Measurements from ENCODE around the gene SLU7. TPM values are rescaled to one million over a fixed set of nuclear protein-coding genes. Genes with fewer than 3 reads are reported as not detected.

Gene SLU7
- total and polyA plus RNA-seq, 2 donors (not counting 3 experiments of a cell fraction or from before 2014, with no cell fraction given): 10.2 to 48.2 TPM

DNA sequence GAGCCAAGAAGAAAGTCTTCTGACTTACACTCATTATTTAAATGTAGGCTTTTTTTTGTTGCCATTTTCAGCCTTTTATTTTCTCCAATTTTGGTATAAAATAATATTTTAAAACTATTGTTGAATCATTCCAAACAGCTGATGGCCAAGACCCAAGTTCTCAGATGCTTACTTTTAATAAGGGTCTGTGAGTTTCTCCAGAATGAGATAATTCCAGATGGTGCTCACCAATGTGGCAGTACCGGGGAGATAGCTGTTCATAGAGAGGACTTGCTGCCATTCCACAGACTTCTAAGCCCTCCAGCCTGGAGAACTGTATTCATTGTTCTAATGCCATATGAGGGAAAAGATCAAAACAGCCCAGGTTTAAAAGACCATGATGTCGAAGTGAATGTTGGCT is 43.2 kb downstream of the SLU7 start:
- H3K79me2 ChIP-seq (ENCODE audit: control insufficient read depth, insufficient read depth, low read length): no peaks in the 10 kb centered on the region
- H3K27me3 ChIP-seq (ENCODE audit: control insufficient read depth in 2 of 2, insufficient read depth in 2 of 2, low read length in 2 of 2): peaks cover 51 to 69% of the 10 kb centered on the region in 2 experiments
- H3K9ac ChIP-seq (replicated peaks; ENCODE audit: extremely low read depth, insufficient read depth, low read length): no peak overlapping the region
- DNase-seq (ENCODE audit: low read depth, low spot score): no peak
- no peak for TF ChIP-seq EZH2 (IDR thresholded peaks at IDR 0.05; ENCODE audit: borderline replicate concordance, low read depth, low read length, severe bottlenecking)
- TF ChIP-seq JUN (IDR thresholded peaks at IDR 0.05; ENCODE audit: borderline replicate concordance, insufficient read depth, insufficient read length, low read depth): no peak
- no peak for TF ChIP-seq GATA2 (IDR thresholded peaks at IDR 0.05; ENCODE audit: insufficient read depth, insufficient read length, low read depth, low read length)
- TF ChIP-seq, protein P1, sequence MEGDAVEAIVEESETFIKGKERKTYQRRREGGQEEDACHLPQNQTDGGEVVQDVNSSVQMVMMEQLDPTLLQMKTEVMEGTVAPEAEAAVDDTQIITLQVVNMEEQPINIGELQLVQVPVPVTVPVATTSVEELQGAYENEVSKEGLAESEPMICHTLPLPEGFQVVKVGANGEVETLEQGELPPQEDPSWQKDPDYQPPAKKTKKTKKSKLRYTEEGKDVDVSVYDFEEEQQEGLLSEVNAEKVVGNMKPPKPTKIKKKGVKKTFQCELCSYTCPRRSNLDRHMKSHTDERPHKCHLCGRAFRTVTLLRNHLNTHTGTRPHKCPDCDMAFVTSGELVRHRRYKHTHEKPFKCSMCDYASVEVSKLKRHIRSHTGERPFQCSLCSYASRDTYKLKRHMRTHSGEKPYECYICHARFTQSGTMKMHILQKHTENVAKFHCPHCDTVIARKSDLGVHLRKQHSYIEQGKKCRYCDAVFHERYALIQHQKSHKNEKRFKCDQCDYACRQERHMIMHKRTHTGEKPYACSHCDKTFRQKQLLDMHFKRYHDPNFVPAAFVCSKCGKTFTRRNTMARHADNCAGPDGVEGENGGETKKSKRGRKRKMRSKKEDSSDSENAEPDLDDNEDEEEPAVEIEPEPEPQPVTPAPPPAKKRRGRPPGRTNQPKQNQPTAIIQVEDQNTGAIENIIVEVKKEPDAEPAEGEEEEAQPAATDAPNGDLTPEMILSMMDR (IDR thresholded peaks at IDR 0.05; ENCODE audit: extremely low read depth in 1 of 2, insufficient read depth in 1 of 2, low read depth in 1 of 2, low read length in 2 of 2): no peak
- TF ChIP-seq POLR2AphosphoS5 (IDR thresholded peaks at IDR 0.05; ENCODE audit: insufficient read depth, low read depth, low read length): no peak
- TF ChIP-seq, protein P2, sequence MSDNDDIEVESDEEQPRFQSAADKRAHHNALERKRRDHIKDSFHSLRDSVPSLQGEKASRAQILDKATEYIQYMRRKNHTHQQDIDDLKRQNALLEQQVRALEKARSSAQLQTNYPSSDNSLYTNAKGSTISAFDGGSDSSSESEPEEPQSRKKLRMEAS (IDR thresholded peaks at IDR 0.05; ENCODE audit: insufficient read depth, insufficient read length): no peak
- TF ChIP-seq FOS (IDR thresholded peaks at IDR 0.05; ENCODE audit: borderline replicate concordance, insufficient read depth, low read length): no peak
- no peak for TF ChIP-seq MYC (IDR thresholded peaks at IDR 0.05; ENCODE audit: low read depth, low read length)
- TF ChIP-seq POLR2A (IDR thresholded peaks at IDR 0.05; ENCODE audit: low read depth, low read length): no peak
- POLR2A ChIA-PET: no interaction called here
- H3K9me1 ChIP-seq (replicated peaks; ENCODE audit: control insufficient read depth, extremely low read depth, insufficient read depth, low read length): no peaks in the 10 kb centered on the region
- H3K4me2 ChIP-seq (ENCODE audit: insufficient read depth, low read length): no peak overlapping the region
- intact Hi-C loops (cut with micrococcal nuclease) (no loop called here), dilution Hi-C loops (cut with MboI; ENCODE audit: extremely low pct_ligation_motif_present, low sequenced_read_pairs) (no loop called here)
- BruUV-seq (replicated peaks): no TSS peak
- no peak overlapping the region for H3K4me3 ChIP-seq (replicated peaks in 1 of 3; ENCODE audit: insufficient read depth in 1 of 3, low read depth in 1 of 3, low read length in 3 of 3)
- no peaks in the 10 kb centered on the region for H3K36me3 ChIP-seq (ENCODE audit: control insufficient read depth in 2 of 2, extremely low read depth in 1 of 2, insufficient read depth in 2 of 2, low read length in 2 of 2)
- no peak overlapping the region for H3K27ac ChIP-seq (ENCODE audit: insufficient read depth, low read depth, low read length)
- no peaks in the 10 kb centered on the region for H4K20me1 ChIP-seq (replicated peaks; ENCODE audit: control insufficient read depth, extremely low read depth, insufficient read depth, low read length)
- no peak for FAIRE-seq
- no peak overlapping the region for H2AFZ ChIP-seq (ENCODE audit: low read depth, low read length)
- H3K9me3 ChIP-seq (replicated peaks; ENCODE audit: control insufficient read depth, insufficient read depth, low read length): no peaks in the 10 kb centered on the region
- H3K4me1 ChIP-seq (ENCODE audit: control insufficient read depth, extremely low read depth, insufficient read depth, low read length): no peaks in the 10 kb centered on the region
- CTCF ChIA-PET: interaction anchor here (1.1 to 1.5 kb wide), 2 partner anchors 15 to 354 kb away, joined by 4 to 6 read pairs; no protein-coding TSS in a partner anchor
